Dedifferentiated amniotic fluid mesenchymal stem cell (primary cell): ENCODE data around the gene P4HTM.

Experiments used
- DNase-seq: peaks from one replicate; pipeline ENCODE4 v3.0.0-alpha.2; 2016; ENCODE audit errors: extremely low spot score

The P4HTM gene

DNA sequence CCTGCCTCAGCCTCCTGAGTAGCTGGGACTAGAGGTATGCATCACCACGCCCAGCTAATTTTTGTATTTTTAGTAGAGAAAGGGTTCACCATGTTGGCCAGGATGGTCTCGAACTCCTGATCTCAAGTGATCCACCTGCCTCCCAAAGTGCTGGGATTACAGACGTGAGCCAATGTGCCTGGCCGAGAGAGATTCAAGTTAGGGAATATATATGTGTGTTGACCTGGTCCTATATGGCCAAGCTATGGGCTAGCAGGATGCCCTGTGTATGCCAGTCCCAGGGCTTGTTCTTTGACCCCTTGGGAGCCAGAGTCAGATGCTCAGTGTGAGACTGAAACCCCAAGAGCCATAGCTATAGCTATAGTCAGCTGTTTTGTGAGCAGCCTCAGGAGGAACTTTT is 33.7 kb downstream of the P4HTM start:
- DNase-seq, result no peak

DNA sequence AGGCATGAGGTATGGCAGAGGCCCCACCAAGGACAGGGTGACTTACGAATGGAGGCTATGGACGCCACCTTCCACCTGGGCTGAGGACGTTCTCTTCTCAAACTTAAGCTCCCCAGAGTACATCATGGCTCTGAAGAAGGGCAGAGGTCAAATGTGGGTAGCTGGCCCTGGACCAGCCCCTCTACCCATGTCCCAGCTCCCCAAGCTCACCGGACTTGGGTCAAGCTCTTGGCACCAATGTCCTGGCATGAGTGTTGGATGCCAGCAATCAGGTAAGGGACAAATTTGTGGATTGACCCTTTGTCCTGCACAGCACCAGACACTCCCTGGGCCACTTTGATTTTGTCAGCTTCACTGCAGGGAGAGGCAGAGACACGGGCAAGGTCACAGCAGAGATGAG is 34.4 kb downstream of the P4HTM start:
- no peak for DNase-seq

DNA sequence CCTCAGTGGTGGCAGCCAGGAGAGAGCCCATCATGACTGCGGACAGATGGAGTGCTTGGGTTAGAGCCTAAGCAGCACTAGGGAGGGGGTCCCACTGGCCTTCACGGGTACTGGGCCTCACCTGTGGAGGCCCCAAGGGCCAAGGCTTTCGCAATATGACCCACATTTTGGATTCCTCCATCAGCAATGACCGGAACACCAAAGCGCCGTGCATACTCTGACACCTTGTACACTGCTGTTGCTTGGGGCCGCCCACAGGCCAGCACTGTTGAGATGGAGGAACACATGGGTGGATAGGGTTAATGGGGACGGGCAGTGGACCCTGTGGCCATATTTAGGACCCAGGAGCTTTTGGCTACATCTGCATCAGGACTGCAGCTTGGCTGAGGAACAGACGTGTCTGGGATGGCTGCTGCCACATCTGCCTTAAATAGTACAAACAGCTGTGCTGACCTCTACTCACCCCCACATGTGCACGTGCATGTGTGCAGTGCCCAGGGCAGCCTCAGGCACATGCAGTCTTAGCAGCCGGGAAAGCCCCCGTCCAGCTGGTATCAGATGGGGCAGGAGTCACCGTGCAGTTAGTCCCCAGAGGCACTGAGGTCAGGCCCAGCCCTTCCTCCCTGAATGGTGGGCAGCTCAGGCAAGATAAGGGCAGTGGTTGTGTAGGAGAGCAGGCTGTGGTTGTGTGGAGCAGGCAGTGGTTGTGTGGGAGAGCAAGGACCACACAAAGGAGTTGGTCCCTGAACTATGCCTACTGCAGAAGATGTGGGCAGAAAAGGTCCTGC is 35.2 kb downstream of the P4HTM start:
- DNase-seq, result no peak

DNA sequence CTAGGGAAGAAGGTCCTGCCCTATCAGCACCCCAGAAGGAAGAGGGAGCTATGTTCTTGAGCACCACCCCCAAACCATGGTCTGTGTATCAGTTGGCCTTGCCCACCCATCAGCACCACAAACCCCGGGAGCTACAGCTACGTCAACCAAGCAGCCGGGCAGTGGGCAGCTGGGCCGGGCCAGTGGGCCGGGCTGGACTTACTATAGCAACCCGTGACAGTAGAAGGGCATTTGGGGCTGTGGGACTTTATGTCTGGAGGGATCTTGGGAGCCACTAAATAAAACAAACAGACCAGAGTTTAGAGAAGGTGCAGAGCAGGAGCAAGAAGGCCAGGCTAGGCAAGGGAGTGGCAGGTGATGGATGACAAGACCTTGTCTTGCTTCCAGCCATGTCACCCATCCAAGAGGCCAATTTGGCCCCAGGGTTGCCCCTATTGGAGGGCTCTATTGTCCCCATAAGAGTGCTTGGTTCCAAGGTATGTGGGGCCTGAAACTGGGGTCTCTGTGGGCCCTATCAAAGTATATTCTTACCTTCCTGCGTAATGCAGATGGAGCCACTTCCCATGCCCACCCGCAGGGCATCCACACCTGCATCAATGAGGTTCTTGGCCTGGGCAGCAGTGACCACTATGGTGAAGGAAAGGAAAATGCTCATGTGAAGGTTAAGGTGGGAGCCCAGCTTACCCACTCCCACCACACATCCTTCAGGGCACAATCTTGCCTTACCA is 35.9 kb downstream of the P4HTM start:
- no peak for DNase-seq

DNA sequence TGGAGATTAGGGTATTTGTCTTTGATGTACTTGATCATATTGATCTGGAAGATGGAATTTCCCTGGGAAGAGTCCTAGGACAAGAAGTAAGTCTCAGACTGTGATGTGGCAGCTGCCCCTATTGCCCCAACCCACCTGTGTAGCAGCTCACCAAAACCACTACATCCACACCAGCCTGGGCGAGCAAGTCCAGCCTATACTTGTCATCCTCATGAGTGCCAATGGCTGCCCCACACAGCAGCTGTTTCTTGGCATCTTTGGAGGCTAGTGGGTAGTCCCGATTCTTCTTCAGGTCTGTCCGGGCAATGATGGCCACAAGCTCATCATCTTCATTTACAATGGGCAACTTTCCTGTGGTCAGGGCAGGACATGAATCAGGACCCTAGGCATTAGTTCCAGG is 36.5 kb downstream of the P4HTM start:
- DNase-seq, result no peak

DNA sequence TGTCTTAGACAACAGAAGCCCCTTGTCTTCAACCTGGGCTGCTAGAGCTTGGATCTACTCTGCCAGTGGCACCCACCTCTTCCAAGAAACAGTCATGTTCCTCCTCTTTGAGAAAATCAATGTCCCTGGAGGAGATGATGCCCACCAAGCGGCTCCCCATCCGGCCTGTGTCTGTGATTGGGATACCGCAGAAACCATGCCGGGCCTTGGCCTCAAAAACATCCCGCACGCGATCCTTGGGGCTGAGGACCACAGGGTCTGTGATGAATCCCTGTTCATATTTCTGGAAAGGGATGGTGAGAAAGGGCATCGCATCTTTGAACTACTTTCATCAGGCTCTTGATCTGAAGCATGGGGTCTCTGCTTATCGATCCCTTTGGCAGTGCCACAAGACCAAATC is 37.6 kb downstream of the P4HTM start:
- no peak for DNase-seq

DNA sequence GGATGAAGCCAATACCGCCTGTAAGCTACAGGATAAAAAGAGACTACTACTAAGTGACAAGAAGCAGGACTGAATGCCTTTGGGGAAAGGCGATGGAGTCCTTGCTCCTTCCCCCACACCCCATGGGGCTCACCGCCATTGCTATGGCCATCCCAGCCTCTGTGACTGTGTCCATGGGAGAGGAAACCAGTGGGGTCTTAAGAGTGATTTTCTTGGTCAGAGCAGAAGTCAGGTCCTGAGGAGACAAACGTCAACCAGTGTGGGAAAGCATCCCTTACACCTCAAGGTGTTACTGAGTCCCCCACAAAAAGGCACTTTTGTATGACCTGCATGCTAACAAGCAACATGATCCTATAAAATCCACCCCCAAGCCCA is 38.2 kb downstream of the P4HTM start:
- DNase-seq, result no peak

DNA sequence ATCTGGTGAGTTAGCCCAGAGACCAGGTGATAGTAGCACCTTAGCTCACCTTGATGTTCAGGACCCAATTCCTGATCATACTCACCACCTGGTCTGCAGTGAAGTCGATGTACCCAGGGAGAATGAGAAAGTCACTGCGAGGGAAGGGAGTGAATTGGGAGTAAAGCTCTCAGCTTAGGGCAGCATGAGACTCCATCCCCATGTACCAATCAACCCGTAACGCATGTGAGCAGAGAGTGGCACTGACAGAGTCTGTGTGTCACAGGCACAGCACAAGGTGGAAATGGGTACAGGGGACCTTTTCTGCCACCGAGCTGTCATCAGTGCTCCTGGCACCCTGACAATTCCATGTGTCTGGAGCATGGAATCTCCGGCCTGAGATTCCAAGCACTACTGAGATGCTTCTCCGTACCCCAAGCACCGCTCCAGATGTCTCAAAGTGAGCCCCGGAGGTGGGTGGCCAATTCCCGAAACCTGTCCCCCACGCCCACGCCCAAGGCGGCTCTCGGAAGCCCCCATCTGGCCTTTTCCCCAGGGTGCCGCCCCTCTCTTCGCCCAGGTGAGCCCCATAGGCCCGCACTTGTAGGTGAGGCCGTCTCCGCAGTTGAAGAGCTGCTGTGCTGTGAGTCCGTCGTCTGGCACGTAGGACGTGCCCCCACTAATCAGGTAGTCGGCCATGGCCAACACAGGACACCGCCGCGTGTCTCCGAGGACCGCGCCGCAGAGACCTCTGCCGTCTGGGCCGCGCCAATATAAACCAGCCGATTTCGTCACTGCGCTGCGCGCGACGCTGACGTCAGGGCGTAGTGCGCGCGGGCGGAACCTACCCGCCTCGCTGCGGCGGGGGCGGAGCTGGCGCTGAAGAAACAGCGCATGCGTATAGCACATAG is 38.9 kb downstream of the P4HTM start, which contains the start of gene IMPDH2:
Gene IMPDH2, minus strand, starts transcription at position 726 of the 890 bp plus-strand sequence. Its CDS starts 48 bp downstream, at position 678.
- DNase-seq, result peak; percentile 88

DNA sequence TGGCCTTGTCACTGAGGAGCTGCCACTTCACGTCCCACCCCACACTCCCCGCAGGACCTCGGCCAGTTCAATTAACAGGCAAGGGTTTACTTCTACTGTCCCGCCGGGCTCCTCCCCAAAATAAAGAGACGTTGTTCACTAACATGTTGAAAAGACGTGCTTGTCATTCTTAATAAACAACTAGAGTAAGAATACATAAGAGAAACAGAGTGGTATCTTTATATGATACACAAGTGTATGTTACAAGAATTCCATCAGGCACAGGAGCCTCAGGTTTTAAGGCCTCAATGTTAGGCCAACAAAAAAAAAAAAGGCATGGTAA is 39.5 kb downstream of the P4HTM start:
- no peak for DNase-seq

DNA sequence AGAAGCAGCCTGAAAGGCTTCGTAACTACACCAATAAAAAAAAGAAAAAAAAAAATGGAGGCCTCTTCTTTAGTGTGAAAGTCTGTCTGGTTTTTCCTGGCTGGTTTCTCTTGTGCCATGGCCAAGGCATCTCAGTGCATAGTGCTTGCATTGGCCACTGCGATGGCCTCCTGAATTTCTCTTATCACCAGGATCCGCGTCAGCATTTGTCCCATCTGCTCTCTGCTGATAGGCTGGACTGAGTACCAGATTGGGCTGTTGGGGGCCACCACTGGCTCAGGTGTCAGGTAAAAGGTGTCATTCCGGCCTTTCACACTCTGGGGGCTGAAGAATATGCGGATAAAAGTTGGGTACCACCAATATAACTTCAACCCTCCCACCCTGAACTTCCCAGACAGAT is 40.3 kb downstream of the P4HTM start:
- DNase-seq, result no peak

DNA sequence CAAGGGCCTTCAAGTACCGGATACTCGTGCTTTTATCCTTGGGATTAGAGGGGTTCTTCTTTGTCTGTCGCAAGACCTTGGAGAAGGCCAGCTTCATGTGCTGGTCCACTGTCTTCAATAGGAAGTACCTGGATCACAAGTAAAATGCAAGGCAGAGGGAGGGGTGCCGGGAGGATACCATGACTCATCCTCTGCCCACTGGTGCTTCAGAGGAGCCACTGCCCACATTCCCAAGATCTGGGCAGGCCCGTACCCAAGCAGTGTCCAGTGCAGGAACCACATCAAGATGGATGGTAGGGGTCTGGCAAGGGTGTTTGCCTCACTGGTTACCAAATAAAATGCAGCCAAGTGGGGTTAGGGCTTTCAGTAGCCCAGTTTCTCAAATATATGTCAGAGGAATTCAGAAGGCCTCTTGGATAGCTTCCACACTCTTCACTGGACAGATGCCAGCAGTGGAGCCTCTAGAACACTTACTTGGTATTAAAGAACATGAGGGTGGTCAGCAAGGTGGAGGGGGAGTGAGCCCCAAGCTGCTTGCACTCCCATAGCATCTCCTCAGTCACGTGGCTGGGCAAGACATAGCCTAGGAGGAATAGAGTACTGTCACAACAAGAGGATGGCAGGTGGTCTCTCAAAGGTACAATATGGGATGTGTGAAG is 42.7 kb downstream of the P4HTM start:
- no peak for DNase-seq

DNA sequence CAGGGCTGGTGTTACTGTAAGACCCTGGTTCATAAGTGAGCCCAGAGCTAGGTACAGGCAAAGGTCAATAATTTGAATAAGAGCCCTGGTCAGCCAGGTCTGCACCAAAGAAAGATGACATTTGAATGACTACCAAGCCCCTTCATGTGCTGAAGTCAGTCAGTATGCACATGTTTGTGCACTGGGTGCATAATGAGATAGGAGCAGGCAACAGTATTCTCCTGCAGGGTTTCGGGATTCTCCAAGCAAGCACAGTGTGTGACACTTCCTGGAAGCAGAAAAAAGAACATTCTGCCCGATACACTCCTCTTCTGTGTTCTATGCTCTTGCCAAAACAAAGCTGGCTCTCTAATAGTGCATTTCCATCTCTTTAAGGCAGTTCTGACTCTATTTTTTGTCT is 44.6 kb downstream of the P4HTM start:
- no peak for DNase-seq

DNA sequence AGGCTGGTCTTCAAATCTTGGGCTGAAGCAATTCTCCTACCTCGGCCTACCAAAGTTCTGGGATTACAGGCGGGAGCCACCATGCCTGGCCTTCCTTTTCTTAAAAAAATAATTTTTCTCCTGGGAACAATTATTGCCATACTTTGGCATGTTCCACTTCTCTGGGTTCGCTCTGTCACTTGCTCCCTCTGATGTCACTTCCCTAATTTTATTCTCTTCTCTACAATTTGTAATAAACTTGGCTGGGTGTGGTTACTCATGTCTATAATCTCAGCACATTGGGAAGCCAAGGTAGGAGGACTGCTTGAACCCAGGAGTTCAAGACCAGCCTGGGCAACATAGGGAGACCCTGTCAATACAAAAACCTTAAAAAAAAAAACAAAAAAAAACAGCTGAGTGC is 45.2 kb downstream of the P4HTM start:
- DNase-seq, result no peak

DNA sequence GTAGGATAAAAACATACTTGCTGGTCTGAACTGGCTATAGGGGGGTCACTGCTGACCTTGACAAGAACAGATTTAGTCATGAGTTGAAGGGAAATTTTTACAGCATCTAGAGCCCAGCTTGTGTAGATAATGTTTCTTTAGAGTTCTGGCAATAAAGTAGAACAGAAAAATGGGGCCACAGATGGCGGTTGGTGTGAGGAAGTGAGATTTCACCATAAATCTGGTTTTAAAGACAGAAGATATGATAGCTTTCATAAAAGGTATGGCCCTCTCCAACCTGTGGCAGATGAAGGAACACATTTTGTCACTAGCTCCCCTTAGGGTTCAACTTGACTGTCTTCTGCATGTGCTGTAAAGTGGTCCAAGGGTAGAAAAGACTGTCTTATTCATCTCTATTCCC is 63.5 kb downstream of the P4HTM start:
- no peak for DNase-seq

DNA sequence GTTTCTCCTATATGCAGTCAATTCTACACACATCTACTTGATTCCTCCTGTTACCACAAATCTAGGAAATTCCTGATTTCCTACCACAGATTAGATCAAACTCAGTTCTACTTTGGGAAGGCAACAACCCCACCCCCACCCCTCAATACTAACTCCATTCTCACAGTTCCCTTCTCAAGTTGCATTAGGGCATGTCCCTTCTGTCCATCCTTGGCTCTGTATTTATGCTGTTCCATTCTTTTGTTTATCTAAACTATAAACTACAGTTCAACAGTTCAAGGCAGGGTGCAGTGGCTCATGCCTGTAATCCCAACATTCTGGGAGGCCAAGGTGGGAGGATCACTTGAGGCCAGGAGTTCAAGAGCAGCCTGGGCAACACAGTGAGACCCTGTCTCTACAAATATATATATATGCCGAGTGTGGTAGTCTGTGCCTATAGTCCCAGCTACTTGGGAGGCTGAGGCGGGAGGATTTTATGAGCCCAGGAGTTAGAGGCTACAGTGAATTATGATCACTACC is 64.4 kb downstream of the P4HTM start:
- DNase-seq, result no peak
